ENCODE measurements around the gene NFE2. TPM values are rescaled to one million over a fixed set of nuclear protein-coding genes. Genes with fewer than 3 reads are reported as not detected.
"Not testable (repeated sequence)": the region's sequence is repeated elsewhere in the genome, so short reads cannot be mapped to it uniquely, and the experiment has no call there.

Gene NFE2
- total RNA-seq, 4 donors from 2014 or later = 0.40 to 1.2 TPM; not detected in 2

DNA sequence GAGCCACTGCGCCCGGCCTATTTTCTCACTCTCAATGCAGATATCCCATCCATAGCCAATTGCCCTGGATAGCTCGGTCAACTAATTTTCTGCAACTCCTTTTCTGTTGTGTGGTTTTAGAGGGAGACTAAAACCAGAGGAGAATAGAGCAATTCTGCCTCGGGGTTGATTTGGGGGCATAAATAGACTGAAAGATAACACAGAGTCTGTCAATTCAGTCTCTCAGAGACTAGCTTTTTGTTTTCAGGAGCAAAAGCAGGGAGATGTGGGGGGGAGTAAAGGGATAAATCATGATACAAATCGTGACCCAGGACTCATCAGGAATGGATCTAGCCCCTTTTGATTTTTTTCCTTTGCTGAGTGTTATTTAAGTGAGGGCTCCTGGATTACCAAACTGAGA is 30.6 kb upstream of the NFE2 start:
- no peak overlapping the region for H3K4me3 ChIP-seq
- no peak for DNase-seq
- H3K27ac ChIP-seq = no peak overlapping the region
- H3K4me1 ChIP-seq = peaks cover 0 to 23% of the 10 kb centered on the region in 2 donors
- TF ChIP-seq, protein P1, sequence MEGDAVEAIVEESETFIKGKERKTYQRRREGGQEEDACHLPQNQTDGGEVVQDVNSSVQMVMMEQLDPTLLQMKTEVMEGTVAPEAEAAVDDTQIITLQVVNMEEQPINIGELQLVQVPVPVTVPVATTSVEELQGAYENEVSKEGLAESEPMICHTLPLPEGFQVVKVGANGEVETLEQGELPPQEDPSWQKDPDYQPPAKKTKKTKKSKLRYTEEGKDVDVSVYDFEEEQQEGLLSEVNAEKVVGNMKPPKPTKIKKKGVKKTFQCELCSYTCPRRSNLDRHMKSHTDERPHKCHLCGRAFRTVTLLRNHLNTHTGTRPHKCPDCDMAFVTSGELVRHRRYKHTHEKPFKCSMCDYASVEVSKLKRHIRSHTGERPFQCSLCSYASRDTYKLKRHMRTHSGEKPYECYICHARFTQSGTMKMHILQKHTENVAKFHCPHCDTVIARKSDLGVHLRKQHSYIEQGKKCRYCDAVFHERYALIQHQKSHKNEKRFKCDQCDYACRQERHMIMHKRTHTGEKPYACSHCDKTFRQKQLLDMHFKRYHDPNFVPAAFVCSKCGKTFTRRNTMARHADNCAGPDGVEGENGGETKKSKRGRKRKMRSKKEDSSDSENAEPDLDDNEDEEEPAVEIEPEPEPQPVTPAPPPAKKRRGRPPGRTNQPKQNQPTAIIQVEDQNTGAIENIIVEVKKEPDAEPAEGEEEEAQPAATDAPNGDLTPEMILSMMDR (IDR thresholded peaks at IDR 0.05) = no peak
- TF ChIP-seq POLR2A (IDR thresholded peaks at IDR 0.05) = no peak
- intact Hi-C loops (cut with DNase I; ENCODE audit: low total_unique reads) = no loop called here
- no peaks in the 10 kb centered on the region for H3K27me3 ChIP-seq
- H3K9me3 ChIP-seq = no peaks in the 10 kb centered on the region
- H3K36me3 ChIP-seq = no peaks in the 10 kb centered on the region

DNA sequence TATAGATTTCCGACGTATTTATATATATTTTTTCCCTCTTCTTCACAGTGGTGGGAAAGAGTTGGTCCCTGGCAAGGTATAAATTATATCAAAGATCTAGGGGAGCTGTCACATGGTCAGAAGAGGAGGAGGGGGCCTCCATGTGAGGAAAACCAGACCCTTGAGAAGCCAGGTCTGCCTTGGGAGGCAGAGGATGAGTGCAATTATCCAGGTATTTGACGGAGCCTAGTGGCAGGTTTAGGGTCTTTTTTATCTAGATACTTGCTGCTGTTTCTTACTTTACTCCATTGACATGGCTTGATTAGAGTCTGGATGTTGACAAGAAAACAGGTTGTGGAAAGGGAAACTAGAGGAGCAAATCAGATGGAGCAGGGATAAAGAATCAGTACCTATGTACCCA is 29.6 kb upstream of the NFE2 start:
- TF ChIP-seq, protein P1 (IDR thresholded peaks at IDR 0.05) = no peak
- no peak for TF ChIP-seq POLR2A (IDR thresholded peaks at IDR 0.05)
- H3K4me1 ChIP-seq = peaks cover 0 to 19% of the 10 kb centered on the region in 2 donors
- intact Hi-C loops (cut with DNase I; ENCODE audit: low total_unique reads) = no loop called here
- DNase-seq = no peak
- no peaks in the 10 kb centered on the region for H3K36me3 ChIP-seq
- H3K27ac ChIP-seq = no peak overlapping the region
- no peaks in the 10 kb centered on the region for H3K27me3 ChIP-seq
- H3K9me3 ChIP-seq = no peaks in the 10 kb centered on the region
- H3K4me3 ChIP-seq = no peak overlapping the region

DNA sequence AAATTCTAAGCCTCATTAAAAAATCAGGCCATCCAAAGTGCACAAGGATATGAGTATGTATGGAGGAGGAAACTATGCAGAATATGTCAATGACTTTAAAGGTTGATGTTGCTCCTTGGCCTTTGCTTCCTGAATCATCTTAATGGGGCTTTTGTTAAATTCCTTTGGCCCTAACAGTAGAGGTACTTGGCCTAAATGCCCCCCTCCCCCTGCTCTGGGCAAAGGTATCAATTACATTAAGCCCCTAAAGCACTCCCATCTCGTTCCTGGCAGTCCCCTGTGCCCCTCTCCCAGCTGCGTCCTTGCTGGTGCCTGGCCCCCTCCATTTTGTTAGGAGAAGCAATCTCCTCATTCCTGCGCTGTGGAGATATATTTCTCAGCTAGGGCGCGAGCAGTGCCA is 28.9 kb upstream of the NFE2 start:
- DNase-seq = no peak
- Histone ChIP-seq H3K9me3 (no peaks in the 10 kb centered on the region), H3K4me3 (no peak overlapping the region), H3K4me1 (peaks cover 0 to 19% of the 10 kb centered on the region in 2 donors), H3K27me3 (no peaks in the 10 kb centered on the region), H3K36me3 (no peaks in the 10 kb centered on the region), H3K27ac (no peak overlapping the region)
- intact Hi-C loops (cut with DNase I; ENCODE audit: low total_unique reads) = no loop called here
- TF ChIP-seq POLR2A (IDR thresholded peaks at IDR 0.05) = no peak
- TF ChIP-seq, protein P1 (IDR thresholded peaks at IDR 0.05) = no peak

DNA sequence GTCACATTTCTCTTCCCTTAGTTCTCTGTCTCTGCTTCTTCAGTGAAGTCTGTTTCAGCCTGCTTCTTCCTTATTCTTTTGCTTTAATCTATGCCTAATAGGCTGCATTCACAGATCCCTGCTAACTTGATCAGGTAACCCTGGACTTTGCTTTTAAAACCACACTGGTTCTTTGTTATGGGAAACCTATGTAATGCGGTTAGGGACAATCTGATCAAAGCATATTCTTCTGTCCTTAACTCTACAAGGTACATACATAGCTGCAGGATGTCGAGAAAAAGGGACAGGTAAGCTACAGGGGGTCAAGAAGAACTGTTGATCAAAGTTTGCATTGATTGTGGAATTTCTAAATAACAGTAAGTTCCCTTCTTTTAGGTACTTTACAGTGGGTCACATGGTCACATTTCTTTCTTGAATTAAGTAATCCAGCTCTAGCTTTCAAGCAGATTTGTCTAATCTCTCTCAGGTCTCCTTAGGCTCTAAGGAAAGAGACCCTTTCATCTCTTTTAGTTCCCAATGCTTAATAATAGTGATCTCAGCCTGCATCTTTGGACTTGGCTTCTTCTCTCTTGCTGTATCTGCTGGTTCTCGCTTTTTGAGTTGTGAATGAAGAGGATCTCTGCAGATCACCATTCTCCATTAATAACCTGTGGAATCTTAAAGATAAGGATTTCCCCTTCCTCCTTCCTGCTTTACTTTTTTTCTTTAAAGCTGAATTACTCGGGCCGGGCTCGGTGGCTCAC is 28.0 kb upstream of the NFE2 start:
- Histone ChIP-seq H3K27me3 (no peaks in the 10 kb centered on the region), H3K4me3 (no peak overlapping the region), H3K4me1 (peaks cover 0 to 19% of the 10 kb centered on the region in 2 donors), H3K36me3 (no peaks in the 10 kb centered on the region), H3K27ac (no peak overlapping the region), H3K9me3 (no peaks in the 10 kb centered on the region)
- intact Hi-C loops (cut with DNase I; ENCODE audit: low total_unique reads) = no loop called here
- no peak for TF ChIP-seq POLR2A (IDR thresholded peaks at IDR 0.05)
- TF ChIP-seq, protein P1 (IDR thresholded peaks at IDR 0.05) = no peak
- no peak for DNase-seq

DNA sequence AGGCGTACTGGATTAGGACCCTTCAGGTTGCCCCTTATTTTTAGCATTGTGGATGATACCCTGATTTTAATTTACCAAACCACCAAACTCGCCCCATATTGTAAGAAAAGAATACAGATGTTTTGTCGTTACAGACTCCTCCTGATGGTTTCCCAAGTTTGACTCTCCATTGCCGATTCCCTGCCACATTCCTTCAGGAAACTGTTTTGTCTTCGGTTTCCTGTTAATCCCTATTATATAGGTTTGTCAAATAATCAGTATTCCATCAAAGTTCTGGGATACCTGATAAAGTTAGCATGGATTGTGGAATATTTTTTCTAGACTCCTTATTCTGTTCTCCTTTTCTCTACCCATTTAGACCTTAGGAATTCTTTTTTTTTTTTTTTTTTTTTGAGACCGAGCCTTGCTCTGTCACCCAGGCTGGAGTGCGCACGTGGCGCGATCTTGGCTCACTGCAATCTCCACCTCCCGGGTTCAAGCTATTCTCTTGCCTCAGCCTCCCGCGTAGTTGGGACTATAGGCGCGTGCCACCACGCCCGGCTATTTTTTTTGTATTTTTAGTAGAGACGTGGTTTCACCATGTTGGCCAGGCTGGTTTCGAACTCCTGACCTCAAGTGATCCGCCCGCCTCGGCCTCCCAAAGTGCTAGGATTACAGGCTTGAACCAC is 24.8 kb upstream of the NFE2 start:
- Histone ChIP-seq H3K4me3 (peak overlapping the region; percentile 75 to 86), H3K27ac (peak overlapping the region; percentile 86 to 88), H3K4me1 (peaks cover 0 to 14% of the 10 kb centered on the region in 2 donors)
- H3K36me3 ChIP-seq; H3K27me3 ChIP-seq; H3K9me3 ChIP-seq; DNase-seq; intact Hi-C loops (cut with DNase I; ENCODE audit: low total_unique reads): not testable (repeated sequence)

Measured in uterus (tissue), 4 donors.